Naive thymus-derived CD4-positive, alpha-beta T cell (primary cell): ENCODE measurements around the gene PGBD2. TPM values are rescaled to one million over a fixed set of nuclear protein-coding genes. Genes with fewer than 3 reads are reported as not detected.
"Not testable (repeated sequence)": the region's sequence is repeated elsewhere in the genome, so short reads cannot be mapped to it uniquely, and the experiment has no call there.

Experiments used
- ATAC-seq: fragments of 150-1000 bp; cut with Tn5 transposase; 2 replicates; pipeline ENCODE4 v1.10.0; 2021; ENCODE audit warnings: mild to moderate bottlenecking, moderate library complexity
- CTCF ChIA-PET: fragments of 350-600 bp; sonication (Branson Sonifier 250); formaldehyde crosslinking; loops from one replicate; lab custom pipeline; 2021; ENCODE audit warnings: antibody characterized with exemption; lab: Charles Lee
- POLR2A ChIA-PET: fragments of 350-600 bp; sonication (Branson Sonifier 250); formaldehyde crosslinking; loops from one replicate; lab custom pipeline; 2021; ENCODE audit warnings: antibody characterized with exemption, inconsistent platforms; lab: Charles Lee
- DNase-seq, 9 donors: peaks; one replicate each; pipeline versions ENCODE4 v3.0.0 to v3.0.0-alpha.2; 2020 to 2022; ENCODE audit warnings: mixed read lengths in 1 of 9
- H3K27ac ChIP-seq: one replicate; pipeline ENCODE4 v1.7.0; 2013; ENCODE audit warnings: mild to moderate bottlenecking, low read depth, low read length, moderate library complexity
- H3K27me3 ChIP-seq, 2 donors: one replicate each; pipeline ENCODE4 v1.7.0; 2013; ENCODE audit warnings: low read length in 2 of 2, mild to moderate bottlenecking in 2 of 2, moderate library complexity in 2 of 2; ENCODE audit not compliant: control insufficient read depth in 2 of 2, insufficient read depth in 2 of 2
- H3K36me3 ChIP-seq, 3 experiments: 1 replicate in 2 of 3; 2 replicates in 1 of 3; pipeline ENCODE4 v1.7.0; 2013; ENCODE audit warnings: low read length in 3 of 3, mild to moderate bottlenecking in 3 of 3, moderate library complexity in 1 of 3; ENCODE audit not compliant: insufficient read depth in 3 of 3, control insufficient read depth in 2 of 3
- H3K4me1 ChIP-seq, 2 donors: one replicate each; pipeline ENCODE4 v1.7.0; 2013; ENCODE audit warnings: low read length in 2 of 2, mild to moderate bottlenecking in 2 of 2, moderate library complexity in 1 of 2; ENCODE audit not compliant: control insufficient read depth in 2 of 2, insufficient read depth in 2 of 2
- H3K4me3 ChIP-seq: 2 replicates; pipeline ENCODE4 v1.7.0; 2013; ENCODE audit warnings: mild to moderate bottlenecking, low read length
- H3K9me3 ChIP-seq, 3 experiments: 1 replicate in 2 of 3; 2 replicates in 1 of 3; pipeline ENCODE4 v1.7.0; 2013; ENCODE audit warnings: low read length in 3 of 3; ENCODE audit not compliant: control insufficient read depth in 2 of 3
- H3K27ac Mint-ChIP-seq, 9 donors: one replicate each; pipeline ENCODE4 v1.8.0; 2020 to 2022; ENCODE audit warnings: mixed read lengths in 9 of 9, mild to moderate bottlenecking in 8 of 9, moderate library complexity in 5 of 9, inconsistent platforms in 2 of 9
- H3K27me3 Mint-ChIP-seq, 5 donors: one replicate each; pipeline ENCODE4 v1.8.0; 2021 to 2022; ENCODE audit warnings: mixed read lengths in 5 of 5, mild to moderate bottlenecking in 1 of 5
- H3K36me3 Mint-ChIP-seq, 5 donors: one replicate each; pipeline ENCODE4 v1.8.0; 2020 to 2022; ENCODE audit warnings: mixed read lengths in 5 of 5, mild to moderate bottlenecking in 3 of 5, inconsistent platforms in 1 of 5
- H3K4me1 Mint-ChIP-seq, 7 donors: one replicate each; pipeline ENCODE4 v1.8.0; 2020 to 2022; ENCODE audit warnings: mixed read lengths in 7 of 7, mild to moderate bottlenecking in 3 of 7, inconsistent platforms in 1 of 7
- H3K4me3 Mint-ChIP-seq, 10 donors: one replicate each; pipeline ENCODE4 v1.8.0; 2020 to 2022; ENCODE audit warnings: mild to moderate bottlenecking in 10 of 10, mixed read lengths in 10 of 10, moderate library complexity in 6 of 10, inconsistent platforms in 2 of 10
- H3K9me3 Mint-ChIP-seq, 11 donors: one replicate each; pipeline ENCODE4 v1.8.0; 2020 to 2022; ENCODE audit warnings: mixed read lengths in 11 of 11, mild to moderate bottlenecking in 4 of 11, inconsistent platforms in 1 of 11, moderate library complexity in 1 of 11
- intact Hi-C, 2 donors: fragments of 100-400 bp; cut with micrococcal nuclease; formaldehyde crosslinking; loops; one replicate each; pipeline ENCODE4 v1.15.1; 2023
- polyA plus RNA-seq, 2 donors: library from polyadenylated mRNA; unstranded; fragments of 300-500 nt; fragmentation: Illumina TruSeq; gene quantifications; one replicate each; pipeline ENCODE4 v1.2.3, GENCODE V29; 2021
- total RNA-seq, 6 experiments: library from RNA in 5 of 6; stranded (reverse) in 5 of 6; gene quantifications; 1 replicate in 5 of 6; 2 replicates in 1 of 6; pipeline ENCODE4 v1.2.3 and lab custom pipeline; 2021 to 2026

PGBD2 gene
- total and polyA plus RNA-seq, 7 experiments from 2014 or later, result 2.9 to 19.0 (median 7.6) TPM

GRCh38 chr1:248914796-248915381 is 8.9 kb downstream of the PGBD2 start:
- no peaks in the 10 kb centered on the region for H3K9me3 Mint-ChIP-seq
- Histone ChIP-seq H3K9me3 (no peaks in the 10 kb centered on the region), H3K4me3 (no peak overlapping the region), H3K27me3 (no peaks in the 10 kb centered on the region), H3K27ac (no peak overlapping the region), H3K4me1 (no peaks in the 10 kb centered on the region), H3K36me3 (peaks cover 4 to 49% (median 11%) of the 10 kb centered on the region in 3 experiments)
- ChIA-PET POLR2A (interaction anchor here (1.6 kb wide), 1 partner anchor 56 kb away, joined by 5 read pairs; the partner anchor contains the start of gene ZNF692), CTCF (no interaction called here)
- H3K27ac Mint-ChIP-seq, result peak overlapping the region in 2 of 9 donors; percentile 6 to 83
- peaks cover 0 to 28% (median 13%) of the 10 kb centered on the region in 7 donors for H3K4me1 Mint-ChIP-seq
- H3K4me3 Mint-ChIP-seq, result no peak overlapping the region
- ATAC-seq, result no peak
- intact Hi-C loops, result no loop called here
- H3K36me3 Mint-ChIP-seq, result peaks cover 13 to 49% (median 23%) of the 10 kb centered on the region in 5 donors
- no peak for DNase-seq
- H3K27me3 Mint-ChIP-seq, result no peaks in the 10 kb centered on the region

GRCh38 chr1:248918131-248918530 is 12.1 kb downstream of the PGBD2 start:
- H3K4me1 ChIP-seq, result no peaks in the 10 kb centered on the region
- no peaks in the 10 kb centered on the region for H3K9me3 Mint-ChIP-seq
- ChIA-PET CTCF (no interaction called here), POLR2A (no interaction called here)
- no peak overlapping the region for H3K27ac Mint-ChIP-seq
- ATAC-seq (no peak), DNase-seq (no peak)
- H3K27me3 ChIP-seq, result no peaks in the 10 kb centered on the region
- H3K4me3 Mint-ChIP-seq, result no peak overlapping the region
- H3K4me1 Mint-ChIP-seq, result peaks cover under 1 to 17% (median 8%) of the 10 kb centered on the region in 7 donors
- no peaks in the 10 kb centered on the region for H3K27me3 Mint-ChIP-seq
- H3K36me3 Mint-ChIP-seq, result peaks cover 13 to 62% (median 36%) of the 10 kb centered on the region in 5 donors
- no peak overlapping the region for H3K27ac ChIP-seq
- H3K36me3 ChIP-seq, result peaks cover 4 to 49% (median 11%) of the 10 kb centered on the region in 3 experiments
- H3K9me3 ChIP-seq, result no peaks in the 10 kb centered on the region
- intact Hi-C loops, result no loop called here
- no peak overlapping the region for H3K4me3 ChIP-seq

DNA sequence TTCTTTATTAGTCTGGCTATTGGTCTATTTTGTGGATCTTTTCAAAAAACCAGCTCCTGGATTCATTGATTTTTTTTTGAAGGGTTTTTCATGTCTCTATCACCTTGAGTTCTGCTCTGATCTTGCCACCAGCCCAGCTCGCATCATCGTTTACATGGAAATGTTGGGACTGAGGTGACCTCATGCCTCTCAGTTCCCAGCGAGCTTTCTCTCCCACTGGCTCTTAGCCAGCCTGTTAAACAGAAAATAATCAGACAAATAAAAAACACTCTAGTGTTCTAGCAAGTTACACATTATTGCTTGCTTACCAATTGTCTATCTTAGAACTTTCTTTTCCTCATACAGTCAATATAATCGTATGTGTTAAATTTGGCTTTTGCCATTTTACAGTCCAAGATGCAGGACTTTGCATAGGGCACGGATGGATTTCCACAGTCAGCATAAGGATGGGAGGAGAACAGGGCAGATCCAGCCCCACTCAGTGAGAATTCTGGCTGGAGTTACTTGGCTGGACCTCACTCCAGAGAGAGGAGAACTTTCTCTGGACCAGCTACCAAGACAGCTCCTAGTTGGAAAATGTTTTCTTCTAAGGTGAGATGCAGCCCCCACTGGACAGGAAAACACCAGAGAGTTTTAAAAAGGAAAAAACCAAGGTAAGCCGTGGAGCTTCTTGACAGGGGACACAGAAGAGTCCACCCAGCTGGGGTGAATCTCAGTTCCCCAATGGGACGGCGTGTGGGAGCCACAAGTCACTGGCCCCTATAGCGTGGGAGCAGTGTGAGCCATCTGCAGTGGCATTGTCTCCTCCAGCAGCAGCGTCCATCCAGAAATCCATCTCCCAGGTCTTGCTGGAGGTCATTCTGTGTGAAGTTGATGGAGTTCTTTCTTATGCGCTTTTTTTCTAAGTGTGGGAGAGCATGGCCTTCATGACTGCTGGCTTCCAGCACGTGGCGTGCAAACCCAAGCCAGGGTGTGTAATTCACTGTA is 17.6 kb downstream of the PGBD2 start:
- H3K27ac Mint-ChIP-seq, result peak overlapping the region in 1 of 9 donors; percentile 62
- H3K27me3 ChIP-seq, result no peaks in the 10 kb centered on the region
- H3K36me3 Mint-ChIP-seq, result peaks cover 4 to 25% (median 18%) of the 10 kb centered on the region in 5 donors
- peaks cover 0 to 8% (median 5%) of the 10 kb centered on the region in 5 donors for H3K27me3 Mint-ChIP-seq
- H3K4me3 Mint-ChIP-seq, result no peak overlapping the region
- ChIA-PET POLR2A (no interaction called here), CTCF (interaction anchor here (1.4 kb wide), 1 partner anchor 302 kb away, joined by 8 read pairs; no protein-coding TSS in a partner anchor)
- intact Hi-C loops, result loop anchor here (1.0 kb wide), 5 partner anchors 17 to 301 kb away; partner anchors contain the start of gene PGBD2 (in 1 of the 2)
- H3K9me3 ChIP-seq, result no peaks in the 10 kb centered on the region
- H3K36me3 ChIP-seq, result peaks cover 0 to 7% (median 0%) of the 10 kb centered on the region in 3 experiments
- ATAC-seq, result no peak
- H3K9me3 Mint-ChIP-seq, result no peaks in the 10 kb centered on the region
- no peak for DNase-seq
- peaks cover 0 to 7% of the 10 kb centered on the region in 2 donors for H3K4me1 ChIP-seq
- H3K4me3 ChIP-seq, result no peak overlapping the region
- H3K27ac ChIP-seq, result no peak overlapping the region
- H3K4me1 Mint-ChIP-seq, result peaks cover 7 to 35% (median 11%) of the 10 kb centered on the region in 7 donors

- Histone ChIP-seq H3K4me3 (no peak overlapping the region), H3K27ac (no peak overlapping the region), H3K27me3 (no peaks in the 10 kb centered on the region), H3K36me3 (peaks cover 0 to 3% (median 0%) of the 10 kb centered on the region in 3 experiments), H3K9me3 (no peaks in the 10 kb centered on the region), H3K4me1 (peaks cover 0 to 7% of the 10 kb centered on the region in 2 donors)
- Mint-ChIP-seq H3K9me3 (no peaks in the 10 kb centered on the region), H3K27ac (peak overlapping the region in 5 of 9 donors; percentile 13 to 69 (median 21)), H3K36me3 (peaks cover 0 to 17% (median 10%) of the 10 kb centered on the region in 5 donors), H3K27me3 (peaks cover 0 to 15% (median 5%) of the 10 kb centered on the region in 5 donors), H3K4me1 (peaks cover 7 to 35% (median 8%) of the 10 kb centered on the region in 7 donors), H3K4me3 (peak overlapping the region in 5 of 10 donors; percentile 12 to 66 (median 42))
- ATAC-seq, result peak; percentile 90
- DNase-seq, result peak in 7 of 9 donors; percentile 51 to 71 (median 63)
- ChIA-PET CTCF (interaction anchor here (1.2 kb wide), 1 partner anchor 22 kb away, joined by 3 read pairs; no protein-coding TSS in a partner anchor), POLR2A (no interaction called here)
- intact Hi-C loops, result loop anchor here (1.0 kb wide), 5 partner anchors 19 to 303 kb away; partner anchors contain the start of gene PGBD2 (in 1 of the 2)
Observed at GRCh38 chr1:248924696-248925532, 18.9 kb downstream of the PGBD2 start.

DNA sequence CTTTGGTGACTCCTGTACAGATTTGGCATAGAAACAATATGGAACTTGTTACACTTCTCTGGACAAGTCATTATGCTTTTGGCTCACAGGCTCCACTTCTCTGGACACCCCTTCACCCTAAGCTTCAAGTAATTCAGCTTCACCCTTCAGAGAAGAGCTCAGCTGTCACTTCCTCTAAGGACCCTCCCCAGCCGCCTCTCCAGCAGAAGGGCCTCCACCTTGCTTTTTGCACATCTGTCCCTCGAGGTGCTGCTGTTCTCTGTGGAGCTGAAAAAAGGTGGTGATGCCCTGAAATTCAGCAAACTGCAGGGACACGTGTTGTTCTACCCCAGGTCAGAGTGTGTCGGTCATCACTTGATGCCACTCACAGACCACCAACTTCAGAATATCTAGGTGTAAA is 19.8 kb downstream of the PGBD2 start:
- POLR2A ChIA-PET, H3K36me3 ChIP-seq, ATAC-seq, H3K27ac Mint-ChIP-seq, DNase-seq, H3K9me3 ChIP-seq, intact Hi-C loops, H3K4me1 ChIP-seq, H3K9me3 Mint-ChIP-seq, H3K27me3 ChIP-seq, H3K36me3 Mint-ChIP-seq, H3K4me3 ChIP-seq, H3K27ac ChIP-seq: not testable (repeated sequence)
- Mint-ChIP-seq H3K4me3 (peak overlapping the region in 1 of 10 donors; percentile 29), H3K4me1 (peaks cover 7 to 35% (median 8%) of the 10 kb centered on the region in 7 donors), H3K27me3 (peaks cover 0 to 19% (median 5%) of the 10 kb centered on the region in 5 donors)
- CTCF ChIA-PET, result interaction anchor here (1.0 to 1.2 kb wide), 3 partner anchors 21 to 84 kb away, joined by 3 read pairs; no protein-coding TSS in a partner anchor
